Measurements from ENCODE around the gene EPHA2.

EPHA2 gene

GRCh38 chr1:16117936-16118335 is 37.9 kb downstream of the EPHA2 start:
- no peak for TF ChIP-seq CTCF (conservative IDR thresholded peaks at IDR 0.05)
- H3K27ac ChIP-seq = no peak overlapping the region

GRCh38 chr1:16117369-16117768 is 38.5 kb downstream of the EPHA2 start:
- no peak overlapping the region for H3K27ac ChIP-seq
- TF ChIP-seq CTCF (conservative IDR thresholded peaks at IDR 0.05) = no peak

- no peak for TF ChIP-seq CTCF (conservative IDR thresholded peaks at IDR 0.05)
- H3K27ac ChIP-seq = no peak overlapping the region
These were observed 39.2 kb downstream of the EPHA2 start for GRCh38 chr1:16116625-16117024.

- no peak for TF ChIP-seq CTCF (conservative IDR thresholded peaks at IDR 0.05)
- no peak overlapping the region for H3K27ac ChIP-seq
These were observed 39.9 kb downstream of the EPHA2 start for GRCh38 chr1:16116002-16116401.

GRCh38 chr1:16115468-16115983 is 40.3 kb downstream of the EPHA2 start:
- no peak overlapping the region for H3K27ac ChIP-seq
- no peak for TF ChIP-seq CTCF (conservative IDR thresholded peaks at IDR 0.05)

GRCh38 chr1:16114527-16115467 is 41.1 kb downstream of the EPHA2 start:
- no peak for TF ChIP-seq CTCF (conservative IDR thresholded peaks at IDR 0.05)
- H3K27ac ChIP-seq = no peak overlapping the region

- no peak overlapping the region for H3K27ac ChIP-seq
- TF ChIP-seq CTCF (conservative IDR thresholded peaks at IDR 0.05) = no peak
These were observed 43.0 kb downstream of the EPHA2 start for GRCh38 chr1:16112596-16113555.

All from VCaP (cell line).